Measurements from ENCODE around the gene TUBA3E. TPM values are rescaled to one million over a fixed set of nuclear protein-coding genes. Genes with fewer than 3 reads are reported as not detected.
"Not testable (repeated sequence)": the region's sequence is repeated elsewhere in the genome, so short reads cannot be mapped to it uniquely, and the experiment has no call there.

The TUBA3E gene
- total and polyA plus RNA-seq, 12 donors = not detected

GRCh38 chr2:130152816-130153595 lies 45.2 kb downstream of the TUBA3E start:
- intact Hi-C loops (cut with DNase I) = no loop called here
- no peaks in the 10 kb centered on the region for H3K4me1 ChIP-seq (replicated peaks in 1 of 2)
- H3K27me3 ChIP-seq = no peaks in the 10 kb centered on the region
- no peak overlapping the region for H3K27ac ChIP-seq
- no peaks in the 10 kb centered on the region for H3K9me3 ChIP-seq (replicated peaks in 1 of 3)
- WGBS, 4 donors = 89 to 95% (median 93%) methylated on average over 9 to 25 of the region's 25 CpGs
- TF ChIP-seq, protein P1, sequence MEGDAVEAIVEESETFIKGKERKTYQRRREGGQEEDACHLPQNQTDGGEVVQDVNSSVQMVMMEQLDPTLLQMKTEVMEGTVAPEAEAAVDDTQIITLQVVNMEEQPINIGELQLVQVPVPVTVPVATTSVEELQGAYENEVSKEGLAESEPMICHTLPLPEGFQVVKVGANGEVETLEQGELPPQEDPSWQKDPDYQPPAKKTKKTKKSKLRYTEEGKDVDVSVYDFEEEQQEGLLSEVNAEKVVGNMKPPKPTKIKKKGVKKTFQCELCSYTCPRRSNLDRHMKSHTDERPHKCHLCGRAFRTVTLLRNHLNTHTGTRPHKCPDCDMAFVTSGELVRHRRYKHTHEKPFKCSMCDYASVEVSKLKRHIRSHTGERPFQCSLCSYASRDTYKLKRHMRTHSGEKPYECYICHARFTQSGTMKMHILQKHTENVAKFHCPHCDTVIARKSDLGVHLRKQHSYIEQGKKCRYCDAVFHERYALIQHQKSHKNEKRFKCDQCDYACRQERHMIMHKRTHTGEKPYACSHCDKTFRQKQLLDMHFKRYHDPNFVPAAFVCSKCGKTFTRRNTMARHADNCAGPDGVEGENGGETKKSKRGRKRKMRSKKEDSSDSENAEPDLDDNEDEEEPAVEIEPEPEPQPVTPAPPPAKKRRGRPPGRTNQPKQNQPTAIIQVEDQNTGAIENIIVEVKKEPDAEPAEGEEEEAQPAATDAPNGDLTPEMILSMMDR (IDR thresholded peaks at IDR 0.05) = no peak
- no peak for TF ChIP-seq POLR2A (IDR thresholded peaks at IDR 0.05)
- H3K4me3 ChIP-seq = no peak overlapping the region
- peaks cover 0 to 18% of the 10 kb centered on the region in 2 donors for H3K36me3 ChIP-seq (replicated peaks in 1 of 2)
- no peak for DNase-seq

- H3K36me3 ChIP-seq (replicated peaks in 1 of 2) = peaks cover 0 to 18% of the 10 kb centered on the region in 2 donors
- intact Hi-C loops (cut with DNase I); H3K4me1 ChIP-seq (replicated peaks in 1 of 2); H3K27ac ChIP-seq; H3K4me3 ChIP-seq; H3K27me3 ChIP-seq; H3K9me3 ChIP-seq (replicated peaks in 1 of 3): not testable (repeated sequence)
- DNase-seq = peak in 2 of 7 donors; percentile 4 to 21
- 82 to 90% (median 87%) methylated on average over 5 to 23 of the region's 27 CpGs for WGBS, 4 donors
Measured at GRCh38 chr2:130152136-130152815, 46.0 kb downstream of the TUBA3E start.

DNA sequence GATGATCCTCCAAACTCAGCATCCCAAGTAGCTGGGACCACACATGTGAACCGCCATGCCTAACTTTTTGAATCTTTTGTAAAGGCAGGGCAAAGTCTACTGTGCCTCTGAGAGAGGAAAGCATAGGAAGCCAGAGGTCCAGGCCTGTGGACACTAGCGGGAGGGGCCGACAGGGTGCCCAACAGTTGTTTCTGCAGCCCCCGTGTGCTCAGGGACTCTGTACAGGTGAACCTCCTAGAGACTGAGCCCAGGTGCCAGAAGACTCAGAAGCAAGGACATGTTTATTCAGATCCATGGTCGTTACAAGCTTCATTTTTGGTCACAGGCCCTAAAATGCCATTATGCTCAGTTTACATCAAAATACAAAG lies 47.1 kb downstream of the TUBA3E start:
- WGBS, 4 donors = 70 to 78% (median 73%) methylated on average over 5 of the region's 5 CpGs; no CpG with 5 or more reads in 1 of the 4 donors
- intact Hi-C loops (cut with DNase I); H3K27me3 ChIP-seq; H3K4me1 ChIP-seq (replicated peaks in 1 of 2); H3K4me3 ChIP-seq; H3K27ac ChIP-seq; DNase-seq; H3K9me3 ChIP-seq (replicated peaks in 1 of 3): not testable (repeated sequence)
- peaks cover 0 to 18% of the 10 kb centered on the region in 2 donors for H3K36me3 ChIP-seq (replicated peaks in 1 of 2)

DNA sequence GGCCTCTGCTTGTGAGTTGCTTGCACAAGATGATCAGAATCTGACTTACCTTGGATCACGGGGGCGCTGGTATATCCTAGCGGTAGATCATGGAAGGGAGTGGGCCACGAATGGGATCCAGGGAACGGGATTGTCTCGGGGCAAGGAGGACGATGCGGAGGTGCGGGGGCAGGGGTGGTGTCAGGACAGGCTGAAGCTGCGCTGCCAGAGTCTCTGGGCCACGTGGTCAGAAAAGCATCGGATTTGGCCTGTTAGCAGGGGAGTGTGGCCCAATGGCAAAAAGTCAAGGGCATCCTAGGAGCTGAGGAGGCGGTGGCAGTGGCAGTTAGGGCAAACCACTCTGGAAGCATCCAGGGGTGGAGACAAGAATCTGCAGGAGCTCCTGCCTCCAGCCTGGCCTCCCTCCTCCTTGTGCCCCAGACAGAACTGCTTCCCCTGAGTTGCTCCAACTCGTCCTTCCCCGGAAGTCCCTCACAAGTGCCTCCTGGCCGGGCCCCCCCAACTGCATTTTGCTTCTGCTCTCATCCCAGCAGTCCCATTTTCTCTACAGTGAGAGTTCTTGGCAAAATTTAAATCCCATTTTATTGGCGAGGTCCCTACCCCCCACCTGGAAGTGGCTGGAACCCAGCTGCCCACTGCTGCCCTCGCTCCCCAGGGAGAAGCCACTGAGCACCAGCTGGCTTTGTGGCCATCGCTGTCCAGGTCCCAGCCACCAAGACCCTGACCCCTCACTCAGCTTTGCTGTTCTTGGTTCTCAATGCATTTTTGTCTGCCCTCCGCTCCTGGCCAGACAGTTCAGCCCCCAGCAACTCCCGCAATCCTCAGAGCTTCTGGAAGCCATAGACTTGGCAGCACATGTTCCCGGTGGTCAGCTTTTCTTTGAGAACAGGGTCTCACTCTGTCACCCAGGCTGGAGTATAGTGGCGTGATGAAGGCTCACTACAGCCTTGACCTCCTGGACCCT lies 47.8 kb downstream of the TUBA3E start:
- no peaks in the 10 kb centered on the region for H3K4me1 ChIP-seq (replicated peaks in 1 of 2)
- 68 to 81% (median 76%) methylated on average over 23 of the region's 23 CpGs for WGBS, 4 donors
- peaks cover 0 to 18% of the 10 kb centered on the region in 2 donors for H3K36me3 ChIP-seq (replicated peaks in 1 of 2)
- DNase-seq = peak in 5 of 7 donors; percentile 22 to 66 (median 35)
- H3K9me3 ChIP-seq (replicated peaks in 1 of 3) = no peaks in the 10 kb centered on the region
- intact Hi-C loops (cut with DNase I) = no loop called here
- TF ChIP-seq, protein P1 (IDR thresholded peaks at IDR 0.05) = no peak
- no peak for TF ChIP-seq POLR2A (IDR thresholded peaks at IDR 0.05)
- no peak overlapping the region for H3K27ac ChIP-seq
- H3K27me3 ChIP-seq = no peaks in the 10 kb centered on the region
- no peak overlapping the region for H3K4me3 ChIP-seq

- H3K27ac ChIP-seq; DNase-seq; H3K4me3 ChIP-seq; intact Hi-C loops (cut with DNase I); H3K4me1 ChIP-seq (replicated peaks in 1 of 2); H3K9me3 ChIP-seq (replicated peaks in 1 of 3); H3K27me3 ChIP-seq: not testable (repeated sequence)
- WGBS, 4 donors = 63 to 77% (median 71%) methylated on average over 6 of the region's 6 CpGs
- H3K36me3 ChIP-seq (replicated peaks in 1 of 2) = peaks cover 0 to 10% of the 10 kb centered on the region in 2 donors
Measured at GRCh38 chr2:130148515-130148914, 49.7 kb downstream of the TUBA3E start.

DNA sequence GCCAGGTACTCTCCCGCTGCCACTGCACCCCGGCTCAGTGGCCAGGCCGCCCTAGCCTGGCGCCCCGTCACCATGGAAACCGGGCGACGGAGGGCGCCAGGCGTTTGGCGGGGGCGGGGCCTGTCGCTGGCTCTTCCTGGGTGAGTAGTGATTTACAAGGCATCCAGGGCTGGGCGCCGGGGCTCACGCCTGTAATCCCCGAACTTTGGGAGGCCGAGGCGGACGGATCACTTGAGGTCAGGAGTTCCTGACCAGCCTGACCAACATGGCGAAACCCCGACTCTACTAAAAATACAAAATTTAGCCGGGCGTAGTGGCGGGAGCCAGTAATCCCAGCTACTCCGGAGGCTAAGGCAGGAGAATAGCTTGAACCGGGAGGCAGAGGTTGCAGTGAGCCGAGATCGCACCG lies 53.2 kb downstream of the TUBA3E start, which contains the start of gene CCDC74B:
CCDC74B (minus strand) TSS at position 107 of the 409 bp plus-strand sequence. CDS start 116 bp downstream, outside the sequence.
- H3K27me3 ChIP-seq; H3K27ac ChIP-seq; intact Hi-C loops (cut with DNase I); H3K36me3 ChIP-seq (replicated peaks in 1 of 2); H3K9me3 ChIP-seq (replicated peaks in 1 of 3); H3K4me1 ChIP-seq (replicated peaks in 1 of 2): not testable (repeated sequence)
- DNase-seq = peak; percentile 49 to 83 (median 58)
- peak within 1 kb of the TSS in 1 of 4 donors; percentile 50 for H3K4me3 ChIP-seq
- WGBS, 4 donors = 6 to 15% (median 10%) methylated on average over 8 to 29 of the region's 30 CpGs

GRCh38 chr2:130143266-130144039 lies 54.8 kb downstream of the TUBA3E start:
- 65 to 79% (median 73%) methylated on average over 8 to 20 of the region's 28 CpGs for WGBS, 4 donors
- peak in 1 of 7 donors; percentile 43 for DNase-seq
- H3K27ac ChIP-seq; H3K9me3 ChIP-seq (replicated peaks in 1 of 3); intact Hi-C loops (cut with DNase I); H3K4me3 ChIP-seq; H3K36me3 ChIP-seq (replicated peaks in 1 of 2); H3K27me3 ChIP-seq; H3K4me1 ChIP-seq (replicated peaks in 1 of 2): not testable (repeated sequence)

Measured in adrenal gland (tissue), 12 donors.